HCT116 (cell line): ENCODE results near the gene ZNF423.

Experiments
- CTCF ChIP-seq, 3 experiments: fragments of 200-600 bp in 1 of 3; sonication (generic) in 1 of 3; IDR thresholded peaks in 2 of 3; conservative IDR thresholded peaks in 1 of 3; 2 replicates each; pipeline ENCODE4 v1.5.1; 2012 to 2017; ENCODE audit warnings: low read depth in 2 of 3, low read length in 2 of 3, antibody characterized with exemption in 1 of 3, borderline replicate concordance in 1 of 3, control low read depth in 1 of 3, mild to moderate bottlenecking in 1 of 3, mixed read lengths in 1 of 3, mixed run types in 1 of 3, moderate library complexity in 1 of 3; ENCODE audit not compliant: insufficient read depth in 1 of 3
- ELF1 ChIP-seq: IDR thresholded peaks from 2 replicates; pipeline ENCODE4 v1.6.1; 2012; ENCODE audit warnings: low read depth, borderline replicate concordance
- REST ChIP-seq: IDR thresholded peaks from 2 replicates; pipeline ENCODE4 v1.6.1; 2012; ENCODE audit warnings: low read depth

- TF ChIP-seq CTCF (IDR thresholded peaks at IDR 0.05 in 2 of 3, conservative IDR thresholded peaks at IDR 0.05 in 1 of 3; ENCODE audit: borderline replicate concordance in 1 of 3, insufficient read depth in 1 of 3, low read depth in 2 of 3, low read length in 2 of 3) (no peak), REST (no peak), ELF1 (no peak)
Measured at GRCh38 chr16:49604602-49605001, 251.3 kb downstream of the ZNF423 start.
